ENCODE data around the gene CAPN7.

The CAPN7 gene

GRCh38 chr3:15174953-15175352, 31.1 kb upstream of the CAPN7 start:
- no peak overlapping the region for H2AFZ ChIP-seq (ENCODE audit: low read depth, low read length)
- H3K36me3 ChIP-seq (ENCODE audit: insufficient read depth, low read length), result no peaks in the 10 kb centered on the region
- no peaks in the 10 kb centered on the region for H4K20me1 ChIP-seq (ENCODE audit: insufficient read depth, low read length)
- H3K9ac ChIP-seq (ENCODE audit: low read depth, low read length), result no peak overlapping the region
- ATAC-seq (ENCODE audit: insufficient read depth, low read depth) (no peak), DNase-seq (no peak)
- H3K27me3 ChIP-seq (ENCODE audit: insufficient read depth, low read length, poor library complexity), result peaks cover 24% of the 10 kb centered on the region
- H3K4me1 ChIP-seq (ENCODE audit: insufficient read depth, low read length), result no peaks in the 10 kb centered on the region
- no peaks in the 10 kb centered on the region for H3K79me2 ChIP-seq (ENCODE audit: insufficient read depth, low read length)
- H3K9me3 ChIP-seq (ENCODE audit: insufficient read depth, low read length, severe bottlenecking), result no peaks in the 10 kb centered on the region
- H3K4me2 ChIP-seq (ENCODE audit: insufficient read depth, low read length), result no peak overlapping the region
- H3K4me3 ChIP-seq (ENCODE audit: low read depth in 1 of 2, low read length in 2 of 2), result no peak overlapping the region
- TF ChIP-seq EZH2 (IDR thresholded peaks at IDR 0.05; ENCODE audit: borderline replicate concordance, low read depth, low read length, severe bottlenecking), result no peak
- TF ChIP-seq CTCF (IDR thresholded peaks at IDR 0.05; ENCODE audit: borderline replicate concordance, extremely low read depth, low read length, poor library complexity, severe bottlenecking), result no peak
- H3K27ac ChIP-seq (ENCODE audit: low read length), result no peak overlapping the region

GRCh38 chr3:15175605-15176004, 30.4 kb upstream of the CAPN7 start:
- Histone ChIP-seq H3K4me2 (ENCODE audit: insufficient read depth, low read length) (no peak overlapping the region), H3K9me3 (ENCODE audit: insufficient read depth, low read length, severe bottlenecking) (no peaks in the 10 kb centered on the region), H4K20me1 (ENCODE audit: insufficient read depth, low read length) (no peaks in the 10 kb centered on the region), H3K79me2 (ENCODE audit: insufficient read depth, low read length) (no peaks in the 10 kb centered on the region), H3K9ac (ENCODE audit: low read depth, low read length) (no peak overlapping the region), H3K27me3 (ENCODE audit: insufficient read depth, low read length, poor library complexity) (peaks cover 20% of the 10 kb centered on the region), H3K4me1 (ENCODE audit: insufficient read depth, low read length) (no peaks in the 10 kb centered on the region), H2AFZ (ENCODE audit: low read depth, low read length) (no peak overlapping the region), H3K4me3 (ENCODE audit: low read depth in 1 of 2, low read length in 2 of 2) (no peak overlapping the region), H3K36me3 (ENCODE audit: insufficient read depth, low read length) (no peaks in the 10 kb centered on the region), H3K27ac (ENCODE audit: low read length) (no peak overlapping the region)
- ATAC-seq (ENCODE audit: insufficient read depth, low read depth) (no peak), DNase-seq (no peak)
- no peak for TF ChIP-seq CTCF (IDR thresholded peaks at IDR 0.05; ENCODE audit: borderline replicate concordance, extremely low read depth, low read length, poor library complexity, severe bottlenecking)
- TF ChIP-seq EZH2 (IDR thresholded peaks at IDR 0.05; ENCODE audit: borderline replicate concordance, low read depth, low read length, severe bottlenecking), result no peak

GRCh38 chr3:15180042-15180611, 25.9 kb upstream of the CAPN7 start:
- no peak for TF ChIP-seq CTCF (IDR thresholded peaks at IDR 0.05; ENCODE audit: borderline replicate concordance, extremely low read depth, low read length, poor library complexity, severe bottlenecking)
- ATAC-seq (ENCODE audit: insufficient read depth, low read depth) (peak; percentile 84), DNase-seq (peak; percentile 12)
- peaks cover 13% of the 10 kb centered on the region for H3K27me3 ChIP-seq (ENCODE audit: insufficient read depth, low read length, poor library complexity)
- H3K4me2 ChIP-seq (ENCODE audit: insufficient read depth, low read length), result no peak overlapping the region
- no peaks in the 10 kb centered on the region for H3K9me3 ChIP-seq (ENCODE audit: insufficient read depth, low read length, severe bottlenecking)
- H4K20me1 ChIP-seq (ENCODE audit: insufficient read depth, low read length), result no peaks in the 10 kb centered on the region
- no peak overlapping the region for H2AFZ ChIP-seq (ENCODE audit: low read depth, low read length)
- no peaks in the 10 kb centered on the region for H3K36me3 ChIP-seq (ENCODE audit: insufficient read depth, low read length)
- no peak overlapping the region for H3K4me3 ChIP-seq (ENCODE audit: low read depth in 1 of 2, low read length in 2 of 2)
- H3K27ac ChIP-seq (ENCODE audit: low read length), result no peak overlapping the region
- no peaks in the 10 kb centered on the region for H3K79me2 ChIP-seq (ENCODE audit: insufficient read depth, low read length)
- H3K4me1 ChIP-seq (ENCODE audit: insufficient read depth, low read length), result no peaks in the 10 kb centered on the region
- H3K9ac ChIP-seq (ENCODE audit: low read depth, low read length), result no peak overlapping the region

- peaks cover 9% of the 10 kb centered on the region for H3K27me3 ChIP-seq (ENCODE audit: insufficient read depth, low read length, poor library complexity)
- H3K36me3 ChIP-seq (ENCODE audit: insufficient read depth, low read length), result no peaks in the 10 kb centered on the region
- no peak overlapping the region for H3K9ac ChIP-seq (ENCODE audit: low read depth, low read length)
- no peaks in the 10 kb centered on the region for H3K79me2 ChIP-seq (ENCODE audit: insufficient read depth, low read length)
- H4K20me1 ChIP-seq (ENCODE audit: insufficient read depth, low read length), result no peaks in the 10 kb centered on the region
- no peaks in the 10 kb centered on the region for H3K9me3 ChIP-seq (ENCODE audit: insufficient read depth, low read length, severe bottlenecking)
- no peak overlapping the region for H3K4me3 ChIP-seq (ENCODE audit: low read depth in 1 of 2, low read length in 2 of 2)
- H3K27ac ChIP-seq (ENCODE audit: low read length), result no peak overlapping the region
- TF ChIP-seq CTCF (IDR thresholded peaks at IDR 0.05; ENCODE audit: borderline replicate concordance, extremely low read depth, low read length, poor library complexity, severe bottlenecking), result no peak
- no peak for TF ChIP-seq EZH2 (IDR thresholded peaks at IDR 0.05; ENCODE audit: borderline replicate concordance, low read depth, low read length, severe bottlenecking)
- no peak for ATAC-seq (ENCODE audit: insufficient read depth, low read depth)
- DNase-seq, result no peak
- no peak overlapping the region for H3K4me2 ChIP-seq (ENCODE audit: insufficient read depth, low read length)
- no peaks in the 10 kb centered on the region for H3K4me1 ChIP-seq (ENCODE audit: insufficient read depth, low read length)
- no peak overlapping the region for H2AFZ ChIP-seq (ENCODE audit: low read depth, low read length)
Measured at GRCh38 chr3:15181511-15181910, 24.5 kb upstream of the CAPN7 start.

All from DND-41 (cell line).